B cell (primary cell): ENCODE measurements around the gene HDAC7. TPM values are rescaled to one million over a fixed set of nuclear protein-coding genes. Genes with fewer than 3 reads are reported as not detected.

Experiments used
- ATAC-seq: fragments of 200-7000 bp; cut with Tn5 transposase; one replicate; pipeline ENCODE4 v1.10.0; 2021; ENCODE audit warnings: low read depth, mild to moderate bottlenecking, moderate number of reproducible peaks, moderate library complexity
- CTCF ChIA-PET: fragments of 350-600 bp; sonication (Branson Sonifier 250); formaldehyde crosslinking; loops from one replicate; lab custom pipeline; 2021; ENCODE audit warnings: antibody characterized with exemption, inconsistent platforms; lab: Charles Lee
- POLR2A ChIA-PET: fragments of 350-600 bp; sonication (Branson Sonifier 250); formaldehyde crosslinking; loops from one replicate; lab custom pipeline; 2021; ENCODE audit warnings: antibody characterized with exemption; lab: Charles Lee
- DNase-seq: peaks from one replicate; pipeline ENCODE4 v3.0.0; 2013
- H2AFZ ChIP-seq: 2 replicates; pipeline ENCODE4 v1.6.1; 2012; ENCODE audit warnings: mild to moderate bottlenecking, low read depth, low read length; ENCODE audit not compliant: insufficient read depth, poor library complexity, severe bottlenecking
- H3K27ac ChIP-seq, 2 donors: 1 replicate in 1 of 2; 2 replicates in 1 of 2; pipeline ENCODE4 v1.5.1; 2012 to 2013; ENCODE audit warnings: low read length in 2 of 2, mild to moderate bottlenecking in 2 of 2, moderate library complexity in 1 of 2
- H3K27me3 ChIP-seq, 4 experiments: fragments of 200-600 bp in 1 of 4; sonication (generic) in 1 of 4; replicated peaks in 1 of 4; 1 replicate in 2 of 4; 2 replicates in 2 of 4; pipeline versions ENCODE4 v1.6.1 to v1.7.0; 2013 to 2016; ENCODE audit warnings: low read length in 3 of 4, mild to moderate bottlenecking in 2 of 4, mixed read lengths in 1 of 4, moderate library complexity in 1 of 4; ENCODE audit not compliant: insufficient read depth in 4 of 4, control insufficient read depth in 3 of 4; ENCODE audit errors: control extremely low read depth in 1 of 4
- H3K36me3 ChIP-seq, 2 experiments: replicated peaks in 1 of 2; 1 replicate in 1 of 2; 2 replicates in 1 of 2; pipeline versions ENCODE4 v1.6.1 to v1.7.1; 2013; ENCODE audit warnings: low read length in 1 of 2; ENCODE audit not compliant: insufficient read depth in 2 of 2, control insufficient read depth in 1 of 2; ENCODE audit errors: control extremely low read depth in 1 of 2, extremely low read depth in 1 of 2
- H3K4me1 ChIP-seq, 2 donors: fragments of 200-600 bp in 1 of 2; sonication (generic) in 1 of 2; 1 replicate in 1 of 2; 2 replicates in 1 of 2; pipeline versions ENCODE4 v1.5.1 to v1.6.1; 2013 to 2017; ENCODE audit warnings: low read length in 2 of 2; ENCODE audit not compliant: control insufficient read depth in 2 of 2, insufficient read depth in 2 of 2
- H3K4me2 ChIP-seq: replicated peaks from 2 replicates; pipeline ENCODE3; 2012; ENCODE audit warnings: mild to moderate bottlenecking, low read depth, low read length; ENCODE audit not compliant: poor library complexity, severe bottlenecking
- H3K4me3 ChIP-seq, 5 experiments: fragments of 200-600 bp in 1 of 5; sonication (generic) in 1 of 5; 1 replicate in 3 of 5; 2 replicates in 2 of 5; pipeline versions ENCODE4 v1.5.1 to v1.7.0; 2011 to 2016; ENCODE audit warnings: low read length in 4 of 5, mild to moderate bottlenecking in 4 of 5, low read depth in 2 of 5, control low read depth in 1 of 5, moderate library complexity in 1 of 5; ENCODE audit not compliant: insufficient read depth in 1 of 5; ENCODE audit errors: control extremely low read depth in 1 of 5, extremely low read depth in 1 of 5
- H3K79me2 ChIP-seq: fragments of 200-600 bp; sonication (generic); one replicate; pipeline ENCODE4 v1.6.0; 2016; ENCODE audit warnings: low read length; ENCODE audit not compliant: control insufficient read depth, insufficient read depth
- H3K9ac ChIP-seq: fragments of 200-600 bp; sonication (generic); 2 replicates; pipeline ENCODE4 v1.6.1; 2017; ENCODE audit warnings: mild to moderate bottlenecking, low read length, moderate library complexity
- H3K9me3 ChIP-seq, 3 donors: one replicate each; pipeline versions ENCODE4 v1.6.1 to v1.7.1; 2013; ENCODE audit warnings: low read length in 2 of 3; ENCODE audit not compliant: control insufficient read depth in 2 of 3, insufficient read depth in 1 of 3; ENCODE audit errors: control extremely low read depth in 1 of 3
- H4K20me1 ChIP-seq: 2 replicates; pipeline ENCODE4 v1.6.0; 2012; ENCODE audit warnings: mild to moderate bottlenecking, low read length; ENCODE audit not compliant: insufficient read depth, control insufficient read depth, poor library complexity, severe bottlenecking
- H3K27ac Mint-ChIP-seq: one replicate; pipeline ENCODE4 v1.8.0; 2021; ENCODE audit warnings: mixed read lengths
- H3K27me3 Mint-ChIP-seq: one replicate; pipeline ENCODE4 v1.8.0; 2021; ENCODE audit warnings: mixed read lengths
- H3K4me1 Mint-ChIP-seq: one replicate; pipeline ENCODE4 v1.8.0; 2021; ENCODE audit warnings: mixed read lengths
- H3K4me3 Mint-ChIP-seq: one replicate; pipeline ENCODE4 v1.8.0; 2021; ENCODE audit warnings: mixed read lengths
- H3K9me3 Mint-ChIP-seq: one replicate; pipeline ENCODE4 v1.8.0; 2022; ENCODE audit warnings: mixed read lengths; ENCODE audit not compliant: insufficient read depth
- EZH2 ChIP-seq: IDR thresholded peaks from 2 replicates; pipeline ENCODE4 v1.6.1; 2012; ENCODE audit warnings: borderline replicate concordance, low read depth, mild to moderate bottlenecking, moderate library complexity, low read length; ENCODE audit not compliant: insufficient read depth, poor library complexity, severe bottlenecking
- WGBS: methylation state at CpG from one replicate; pipeline ENCODE4 v1.1.5; 2013; ENCODE audit warnings: missing lambda C conversion rate; ENCODE audit not compliant: insufficient coverage; 5-methylcytosine and 5-hydroxymethylcytosine counted together
- intact Hi-C: fragments of 100-400 bp; cut with micrococcal nuclease; formaldehyde crosslinking; loops from one replicate; pipeline ENCODE4 v1.10.0; 2022
- polyA plus RNA-seq: library from polyadenylated mRNA; depleted of rRNA; stranded (reverse); fragments of >200 nt; gene quantifications from 2 replicates; pipeline ENCODE4 v1.2.3, GENCODE V29; 2012
- total RNA-seq, 2 donors: library from RNA; stranded (reverse); fragments of 120-200 nt in 1 of 2; gene quantifications; 1 replicate in 1 of 2; 2 replicates in 1 of 2; pipeline versions ENCODE4 v1.2.3 to v1.2.4, GENCODE V29; 2013 to 2022
- TF ChIP-seq, protein P1 (sequence below): fragments of 200-600 bp; IDR thresholded peaks from one replicate; pipeline ENCODE4 v1.8.0; 2022; ENCODE audit warnings: antibody characterized with exemption, mild to moderate bottlenecking

The HDAC7 gene
- total and polyA plus RNA-seq, 2 donors (not counting 1 experiment from before 2014, with no cell fraction given): 87.2 to 178 TPM

DNA sequence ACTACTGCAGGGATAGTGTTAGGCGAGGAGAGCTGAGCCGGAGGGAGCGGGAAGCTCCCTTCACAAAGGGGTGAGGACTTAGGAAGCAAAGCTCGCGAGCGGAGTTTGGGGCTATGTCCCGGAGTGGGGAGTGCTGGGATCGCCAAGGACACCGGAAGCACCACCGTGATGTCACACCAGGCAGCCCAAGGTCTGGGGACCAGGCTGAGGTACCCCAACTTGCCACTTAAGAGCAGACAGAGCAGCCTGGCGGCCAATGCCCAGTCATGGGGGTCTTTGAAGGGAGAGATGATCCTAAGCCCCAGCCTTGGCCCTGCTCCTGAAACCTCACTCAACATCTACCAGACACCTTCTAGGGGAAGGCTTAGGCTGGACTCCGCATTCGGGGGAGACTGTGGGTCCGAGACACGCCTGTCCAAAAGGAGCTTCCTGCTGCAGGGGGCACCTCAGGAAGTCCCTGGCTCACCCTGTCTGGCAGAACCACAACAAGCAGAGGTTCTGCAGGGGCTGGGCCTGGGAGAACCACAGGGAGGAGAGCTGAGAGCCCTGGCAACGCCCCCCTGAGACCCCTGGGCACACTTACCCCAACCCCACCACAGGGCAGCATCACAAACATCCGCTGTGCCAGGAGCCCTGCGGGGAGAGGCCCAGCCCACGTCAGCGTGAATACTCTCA lies 28.9 kb downstream of the HDAC7 start:
- no peaks in the 10 kb centered on the region for H3K4me1 ChIP-seq
- H3K9me3 ChIP-seq: no peaks in the 10 kb centered on the region
- Mint-ChIP-seq H3K4me1 (no peaks in the 10 kb centered on the region), H3K4me3 (no peak overlapping the region), H3K27ac (no peak overlapping the region), H3K27me3 (no peaks in the 10 kb centered on the region), H3K9me3 (no peaks in the 10 kb centered on the region)
- no peak overlapping the region for H3K4me2 ChIP-seq
- H3K4me3 ChIP-seq: no peak overlapping the region
- DNase-seq (no peak), ATAC-seq (no peak)
- TF ChIP-seq, protein P1, sequence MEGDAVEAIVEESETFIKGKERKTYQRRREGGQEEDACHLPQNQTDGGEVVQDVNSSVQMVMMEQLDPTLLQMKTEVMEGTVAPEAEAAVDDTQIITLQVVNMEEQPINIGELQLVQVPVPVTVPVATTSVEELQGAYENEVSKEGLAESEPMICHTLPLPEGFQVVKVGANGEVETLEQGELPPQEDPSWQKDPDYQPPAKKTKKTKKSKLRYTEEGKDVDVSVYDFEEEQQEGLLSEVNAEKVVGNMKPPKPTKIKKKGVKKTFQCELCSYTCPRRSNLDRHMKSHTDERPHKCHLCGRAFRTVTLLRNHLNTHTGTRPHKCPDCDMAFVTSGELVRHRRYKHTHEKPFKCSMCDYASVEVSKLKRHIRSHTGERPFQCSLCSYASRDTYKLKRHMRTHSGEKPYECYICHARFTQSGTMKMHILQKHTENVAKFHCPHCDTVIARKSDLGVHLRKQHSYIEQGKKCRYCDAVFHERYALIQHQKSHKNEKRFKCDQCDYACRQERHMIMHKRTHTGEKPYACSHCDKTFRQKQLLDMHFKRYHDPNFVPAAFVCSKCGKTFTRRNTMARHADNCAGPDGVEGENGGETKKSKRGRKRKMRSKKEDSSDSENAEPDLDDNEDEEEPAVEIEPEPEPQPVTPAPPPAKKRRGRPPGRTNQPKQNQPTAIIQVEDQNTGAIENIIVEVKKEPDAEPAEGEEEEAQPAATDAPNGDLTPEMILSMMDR: no peak
- TF ChIP-seq EZH2: no peak
- H3K27ac ChIP-seq: no peak overlapping the region
- peaks cover 13% of the 10 kb centered on the region for H4K20me1 ChIP-seq
- no peak overlapping the region for H3K9ac ChIP-seq
- 92% methylated on average over 17 of the region's 20 CpGs for WGBS
- no peaks in the 10 kb centered on the region for H3K27me3 ChIP-seq
- H3K79me2 ChIP-seq: no peaks in the 10 kb centered on the region
- CTCF ChIA-PET: interaction anchor here (2.1 to 38.8 kb wide), 4 partner anchors 10 to 49 kb away, joined by 4 to 1203 read pairs (median 7); no protein-coding TSS in a partner anchor
- POLR2A ChIA-PET: no interaction called here
- H3K36me3 ChIP-seq: peaks cover 2 to 96% of the 10 kb centered on the region in 2 experiments
- intact Hi-C loops: no loop called here
- no peak overlapping the region for H2AFZ ChIP-seq

DNA sequence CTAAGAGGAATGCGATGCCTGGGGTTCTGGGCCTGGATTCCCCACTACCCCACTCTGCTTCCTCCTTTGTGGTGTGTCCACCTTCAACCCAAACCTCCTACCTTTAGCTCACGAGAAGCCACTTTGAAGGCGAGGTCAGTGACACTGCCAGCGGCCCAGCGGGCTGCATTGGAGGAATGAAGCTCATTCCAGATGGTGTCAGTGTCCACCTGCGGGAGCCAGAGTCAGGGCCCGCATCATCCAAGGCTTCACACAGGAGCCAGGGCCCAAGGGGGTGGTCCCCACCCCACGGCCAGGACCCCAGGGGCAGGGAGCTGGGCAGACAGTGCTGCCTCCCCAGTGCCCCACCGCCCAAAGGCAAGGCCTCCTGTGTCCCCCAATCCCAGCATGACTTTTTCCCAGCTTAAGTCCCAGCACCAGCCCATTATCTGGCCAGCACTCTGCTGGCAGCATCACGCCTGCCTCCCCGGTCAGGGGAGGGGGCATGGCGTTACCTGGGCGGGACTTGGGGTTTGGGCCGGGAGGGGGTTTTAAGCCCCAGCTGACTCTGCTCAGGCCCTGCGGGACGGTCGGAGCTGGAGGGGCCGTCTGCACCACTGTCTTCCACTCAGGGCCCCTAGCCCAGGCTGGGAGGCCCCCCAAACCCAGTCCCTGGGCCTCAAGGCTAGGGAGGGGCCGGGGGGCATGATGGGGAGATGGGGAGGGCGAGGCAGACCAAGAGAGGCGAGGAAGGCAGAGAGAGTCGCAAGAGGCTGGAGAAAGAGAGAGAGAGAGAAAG lies 29.8 kb downstream of the HDAC7 start:
- H3K9me3 ChIP-seq: no peaks in the 10 kb centered on the region
- POLR2A ChIA-PET: no interaction called here
- no peak overlapping the region for H3K27ac ChIP-seq
- H3K4me3 ChIP-seq: no peak overlapping the region
- peaks cover 4% of the 10 kb centered on the region for H4K20me1 ChIP-seq
- intact Hi-C loops: no loop called here
- no peaks in the 10 kb centered on the region for H3K27me3 Mint-ChIP-seq
- H3K4me1 Mint-ChIP-seq: no peaks in the 10 kb centered on the region
- CTCF ChIA-PET: interaction anchor here (1.3 to 38.8 kb wide), 6 partner anchors 8 to 48 kb away, joined by 3 to 1203 read pairs (median 5); no protein-coding TSS in a partner anchor
- no peak for TF ChIP-seq EZH2
- TF ChIP-seq, protein P1: no peak
- no peak overlapping the region for H3K9ac ChIP-seq
- H3K9me3 Mint-ChIP-seq: no peaks in the 10 kb centered on the region
- H3K27me3 ChIP-seq: no peaks in the 10 kb centered on the region
- DNase-seq (no peak), ATAC-seq (no peak)
- no peaks in the 10 kb centered on the region for H3K4me1 ChIP-seq
- no peak overlapping the region for H3K4me2 ChIP-seq
- H3K27ac Mint-ChIP-seq: no peak overlapping the region
- no peak overlapping the region for H2AFZ ChIP-seq
- 97% methylated on average over 22 of the region's 22 CpGs for WGBS
- peaks cover 2 to 96% of the 10 kb centered on the region in 2 experiments for H3K36me3 ChIP-seq
- H3K79me2 ChIP-seq: no peaks in the 10 kb centered on the region
- no peak overlapping the region for H3K4me3 Mint-ChIP-seq
